T-helper 1 cell treated with Interleukin-12 subunit alpha and Interleukin-12 subunit beta and Interleukin-4 antibody, amounts not matched to agents 30 μg/mL and 1 μg/mL, for 36 hours (primary cell): ENCODE measurements around the gene LDLRAD4.
A peak's percentile ranks its signal among the peaks of the same experiment; 100 is the strongest.
"Not testable (repeated sequence)": the region's sequence is repeated elsewhere in the genome, so short reads cannot be mapped to it uniquely, and the experiment has no call there.

Experiments used
- H3K27ac Mint-ChIP-seq: one replicate; pipeline ENCODE4 v1.8.0; 2021; ENCODE audit warnings: mild to moderate bottlenecking, mixed read lengths
- H3K27me3 Mint-ChIP-seq: one replicate; pipeline ENCODE4 v1.8.0; 2021; ENCODE audit warnings: low read depth, mixed read lengths
- H3K36me3 Mint-ChIP-seq: one replicate; pipeline ENCODE4 v1.8.0; 2021; ENCODE audit warnings: low read depth, mixed read lengths
- H3K4me1 Mint-ChIP-seq: one replicate; pipeline ENCODE4 v1.8.0; 2021; ENCODE audit warnings: low read depth, mixed read lengths
- H3K4me3 Mint-ChIP-seq: one replicate; pipeline ENCODE4 v1.8.0; 2021; ENCODE audit warnings: mild to moderate bottlenecking, moderate library complexity, mixed read lengths
- H3K9me3 Mint-ChIP-seq: one replicate; pipeline ENCODE4 v1.8.0; 2021; ENCODE audit warnings: mixed read lengths

The LDLRAD4 gene

DNA sequence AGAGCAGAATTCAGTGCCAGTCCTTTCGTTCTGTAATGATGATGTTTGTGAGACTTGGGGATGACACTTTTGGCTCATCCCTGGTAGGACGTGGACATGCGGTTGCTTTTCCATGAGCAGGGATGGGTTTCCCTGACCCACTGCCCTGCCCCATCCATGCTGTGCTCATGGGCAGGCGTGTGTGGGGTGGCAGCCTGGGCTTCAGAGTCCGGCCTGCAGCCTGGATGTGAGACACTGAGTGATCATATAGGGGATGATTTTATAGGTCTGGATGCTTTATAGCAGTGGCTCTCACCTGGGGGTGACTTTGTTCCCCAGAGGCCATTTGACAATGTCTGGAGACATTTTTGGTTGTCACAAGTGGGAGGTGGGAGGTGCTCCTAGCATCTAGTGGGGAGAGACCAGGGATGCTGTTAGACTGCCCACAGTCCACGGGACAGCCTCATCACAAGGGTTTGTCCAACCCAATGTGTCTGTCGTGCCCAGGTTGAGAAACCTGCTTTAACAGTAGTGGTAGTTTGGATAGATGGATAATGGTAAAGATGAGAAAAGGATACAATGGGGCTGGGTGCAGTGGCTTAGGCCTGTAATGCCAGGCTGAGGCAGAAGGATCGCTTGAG, 38.9 kb downstream of the LDLRAD4 start:
- H3K27ac Mint-ChIP-seq: no peak overlapping the region
- peaks cover 8% of the 10 kb centered on the region for H3K27me3 Mint-ChIP-seq
- H3K4me3 Mint-ChIP-seq: no peak overlapping the region
- no peaks in the 10 kb centered on the region for H3K36me3 Mint-ChIP-seq
- peaks cover 14% of the 10 kb centered on the region for H3K4me1 Mint-ChIP-seq
- H3K9me3 Mint-ChIP-seq: no peaks in the 10 kb centered on the region

DNA sequence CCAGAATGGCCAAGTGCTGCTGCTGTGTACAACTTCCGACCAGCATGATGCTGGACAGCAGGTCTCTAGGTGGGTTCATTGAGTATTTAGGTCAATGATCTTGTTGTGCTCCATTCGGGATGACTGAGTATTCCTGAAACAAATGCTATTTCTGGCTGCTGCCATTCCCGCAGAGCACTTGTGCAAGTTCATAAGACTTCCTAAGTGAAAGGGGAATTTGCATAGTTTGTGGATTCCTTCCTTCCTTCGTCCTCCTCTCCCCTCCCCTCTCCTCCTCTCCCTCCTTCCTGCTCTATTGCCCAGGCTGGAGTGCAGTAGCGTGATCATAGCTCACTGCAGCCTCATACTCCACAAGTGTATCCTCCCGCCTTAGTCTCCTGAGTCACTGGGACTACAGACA, 40.4 kb downstream of the LDLRAD4 start:
- H3K4me1 Mint-ChIP-seq: peaks cover 14% of the 10 kb centered on the region
- no peak overlapping the region for H3K27ac Mint-ChIP-seq
- H3K27me3 Mint-ChIP-seq: peaks cover 8% of the 10 kb centered on the region

DNA sequence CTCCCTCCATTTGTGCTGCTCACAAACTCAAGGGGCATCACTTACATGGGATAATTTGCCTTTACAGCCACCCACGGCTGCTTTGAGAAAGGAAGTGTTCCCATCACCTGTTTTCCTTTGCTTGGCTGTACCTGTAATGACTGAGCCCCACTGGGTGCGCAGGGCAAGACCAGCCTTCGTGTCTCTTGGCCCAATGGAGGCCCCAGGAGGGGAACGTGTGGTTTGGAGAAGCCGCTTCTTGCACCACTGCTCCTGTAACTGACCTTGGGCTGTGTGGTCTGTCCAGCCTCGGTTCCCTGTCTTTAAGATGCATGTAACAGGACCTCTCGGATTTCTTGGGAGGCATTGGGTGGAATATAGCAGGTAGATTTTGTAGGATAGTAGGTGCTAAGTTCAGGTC, 41.1 kb downstream of the LDLRAD4 start:
- Mint-ChIP-seq H3K27ac (no peak overlapping the region), H3K27me3 (peaks cover 8% of the 10 kb centered on the region), H3K4me1 (peaks cover 14% of the 10 kb centered on the region), H3K4me3 (no peak overlapping the region), H3K36me3 (no peaks in the 10 kb centered on the region), H3K9me3 (no peaks in the 10 kb centered on the region)

More for the DNA sequence above, 40.4 kb downstream of the LDLRAD4 start:
- Mint-ChIP-seq H3K9me3 (no peaks in the 10 kb centered on the region), H3K36me3 (no peaks in the 10 kb centered on the region), H3K4me3 (no peak overlapping the region)

DNA sequence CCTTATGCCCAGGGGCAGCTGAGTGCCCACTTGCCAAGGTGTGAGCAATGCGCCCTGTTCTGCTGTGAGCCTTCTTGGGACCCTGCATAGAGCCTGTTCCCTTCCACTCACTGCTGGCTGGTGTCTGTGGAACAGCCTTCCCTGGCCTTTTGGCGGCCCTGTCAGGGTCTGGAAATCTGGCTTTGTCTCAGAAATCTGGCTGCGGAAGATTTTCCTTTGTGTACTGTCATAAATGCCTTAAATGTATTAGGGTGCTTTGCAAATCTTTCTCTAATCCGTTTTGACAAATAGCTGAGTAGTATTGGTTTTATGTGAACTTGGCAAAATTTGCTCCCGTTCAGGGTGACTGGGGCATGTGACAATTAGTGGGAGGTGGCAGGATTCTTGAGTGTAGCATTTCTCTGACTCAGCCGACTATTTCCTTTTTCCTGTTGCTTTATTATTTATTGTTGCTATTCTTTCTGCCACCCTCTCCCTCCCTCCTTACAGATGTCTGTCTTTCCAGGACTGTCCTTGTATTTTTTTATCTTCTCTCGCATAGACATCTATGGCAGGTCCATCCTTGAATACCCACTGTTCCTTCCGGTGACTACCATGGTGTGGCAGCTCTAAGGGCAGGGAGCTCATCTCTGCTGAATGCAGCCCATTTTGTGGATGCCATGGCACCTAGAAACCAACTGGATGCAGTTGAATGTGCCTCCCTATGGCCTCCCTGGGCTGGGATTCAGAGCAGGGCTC, 41.8 kb downstream of the LDLRAD4 start:
- H3K4me1 Mint-ChIP-seq: peaks cover 19% of the 10 kb centered on the region
- H3K4me3 Mint-ChIP-seq: no peak overlapping the region
- H3K27me3 Mint-ChIP-seq: peaks cover 13% of the 10 kb centered on the region
- H3K9me3 Mint-ChIP-seq: no peaks in the 10 kb centered on the region
- no peaks in the 10 kb centered on the region for H3K36me3 Mint-ChIP-seq
- no peak overlapping the region for H3K27ac Mint-ChIP-seq

DNA sequence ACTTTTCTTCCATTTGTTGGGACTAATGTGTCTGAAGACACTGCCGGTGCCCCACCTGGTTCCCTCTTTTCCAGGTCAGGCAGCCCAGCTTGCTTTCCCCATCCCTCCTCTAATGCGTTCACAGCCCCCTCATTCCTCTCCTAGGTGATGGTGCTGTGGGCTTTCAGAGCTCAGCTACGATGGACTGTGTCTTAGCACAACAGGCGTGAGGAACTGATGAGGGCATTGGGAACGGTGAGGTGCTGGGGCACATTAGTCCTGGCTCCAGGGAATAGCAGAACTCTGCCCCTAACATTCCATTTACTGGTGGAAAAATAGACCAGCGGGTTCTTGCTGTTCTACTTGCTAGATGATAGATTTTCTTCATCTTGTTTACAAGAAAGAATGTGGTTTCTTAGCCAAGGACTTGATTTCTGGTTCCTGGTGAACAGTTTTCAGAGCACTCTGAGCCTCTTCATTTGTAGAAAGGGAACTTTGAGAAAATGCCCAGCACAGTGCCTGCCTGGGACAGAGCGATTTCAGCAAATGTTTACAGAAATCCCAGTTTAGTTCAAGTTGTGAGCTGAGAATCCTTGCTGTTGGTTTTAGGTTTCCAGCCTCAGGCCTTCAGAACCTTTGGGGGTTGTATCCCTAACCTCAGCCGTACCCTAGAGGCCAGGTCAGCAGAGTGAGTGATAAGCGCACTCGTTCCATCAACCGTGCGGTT, 42.5 kb downstream of the LDLRAD4 start:
- no peaks in the 10 kb centered on the region for H3K9me3 Mint-ChIP-seq
- peaks cover 25% of the 10 kb centered on the region for H3K4me1 Mint-ChIP-seq
- H3K27ac Mint-ChIP-seq: no peak overlapping the region
- H3K36me3 Mint-ChIP-seq: no peaks in the 10 kb centered on the region
- H3K4me3 Mint-ChIP-seq: no peak overlapping the region
- H3K27me3 Mint-ChIP-seq: peaks cover 14% of the 10 kb centered on the region

DNA sequence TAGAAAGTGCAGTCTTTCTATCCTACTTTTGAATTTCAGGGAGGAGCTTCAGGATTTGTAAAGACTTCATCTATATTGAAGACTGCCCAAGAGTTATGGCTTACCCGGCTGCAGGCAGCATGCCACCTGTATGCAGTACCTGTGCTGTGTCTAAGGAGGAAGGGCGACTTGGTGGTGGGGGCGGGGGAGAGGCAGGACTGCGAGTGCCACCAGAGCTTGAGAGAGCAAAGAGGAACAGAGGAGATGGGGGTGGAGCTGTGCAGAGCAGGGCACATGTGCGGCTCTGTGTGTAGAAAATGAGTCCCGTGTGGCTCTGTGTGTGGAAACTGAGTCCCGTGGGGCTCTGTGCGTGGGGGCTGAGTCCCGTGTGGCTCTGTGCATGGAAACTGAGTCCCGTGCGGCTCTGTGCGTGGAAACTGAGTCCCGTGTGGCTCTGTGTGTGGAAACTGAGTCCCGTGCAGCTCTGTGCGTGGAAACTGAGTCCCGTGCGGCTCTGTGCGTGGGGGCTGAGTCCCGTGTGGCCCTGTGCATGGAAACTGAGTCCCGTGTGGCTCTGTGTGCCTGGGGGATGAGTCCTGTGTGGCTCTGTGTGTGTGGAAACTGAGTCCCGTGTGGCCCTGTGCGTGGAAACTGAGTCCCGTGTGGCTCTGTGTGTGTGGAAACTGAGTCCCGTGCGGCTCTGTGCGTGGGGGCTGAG, 43.2 kb downstream of the LDLRAD4 start:
- Mint-ChIP-seq H3K27me3 (peaks cover 14% of the 10 kb centered on the region), H3K27ac (no peak overlapping the region), H3K4me1 (peaks cover 31% of the 10 kb centered on the region), H3K9me3 (no peaks in the 10 kb centered on the region), H3K36me3 (no peaks in the 10 kb centered on the region), H3K4me3 (no peak overlapping the region)

DNA sequence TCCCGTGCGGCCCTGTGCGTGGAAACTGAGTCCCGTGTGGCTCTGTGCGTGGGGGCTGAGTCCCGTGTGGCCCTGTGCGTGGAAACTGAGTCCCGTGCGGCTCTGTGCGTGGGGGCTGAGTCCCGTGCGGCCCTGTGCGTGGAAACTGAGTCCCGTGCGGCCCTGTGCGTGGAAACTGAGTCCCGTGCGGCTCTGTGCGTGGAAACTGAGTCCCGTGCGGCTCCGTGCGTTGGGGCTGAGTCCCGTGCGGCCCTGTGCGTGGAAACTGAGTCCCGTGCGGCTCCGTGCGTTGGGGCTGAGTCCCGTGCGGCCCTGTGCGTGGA, 43.8 kb downstream of the LDLRAD4 start:
- H3K9me3 Mint-ChIP-seq, H3K4me3 Mint-ChIP-seq, H3K36me3 Mint-ChIP-seq, H3K27ac Mint-ChIP-seq: not testable (repeated sequence)
- Mint-ChIP-seq H3K27me3 (peaks cover 14% of the 10 kb centered on the region), H3K4me1 (peaks cover 36% of the 10 kb centered on the region)

DNA sequence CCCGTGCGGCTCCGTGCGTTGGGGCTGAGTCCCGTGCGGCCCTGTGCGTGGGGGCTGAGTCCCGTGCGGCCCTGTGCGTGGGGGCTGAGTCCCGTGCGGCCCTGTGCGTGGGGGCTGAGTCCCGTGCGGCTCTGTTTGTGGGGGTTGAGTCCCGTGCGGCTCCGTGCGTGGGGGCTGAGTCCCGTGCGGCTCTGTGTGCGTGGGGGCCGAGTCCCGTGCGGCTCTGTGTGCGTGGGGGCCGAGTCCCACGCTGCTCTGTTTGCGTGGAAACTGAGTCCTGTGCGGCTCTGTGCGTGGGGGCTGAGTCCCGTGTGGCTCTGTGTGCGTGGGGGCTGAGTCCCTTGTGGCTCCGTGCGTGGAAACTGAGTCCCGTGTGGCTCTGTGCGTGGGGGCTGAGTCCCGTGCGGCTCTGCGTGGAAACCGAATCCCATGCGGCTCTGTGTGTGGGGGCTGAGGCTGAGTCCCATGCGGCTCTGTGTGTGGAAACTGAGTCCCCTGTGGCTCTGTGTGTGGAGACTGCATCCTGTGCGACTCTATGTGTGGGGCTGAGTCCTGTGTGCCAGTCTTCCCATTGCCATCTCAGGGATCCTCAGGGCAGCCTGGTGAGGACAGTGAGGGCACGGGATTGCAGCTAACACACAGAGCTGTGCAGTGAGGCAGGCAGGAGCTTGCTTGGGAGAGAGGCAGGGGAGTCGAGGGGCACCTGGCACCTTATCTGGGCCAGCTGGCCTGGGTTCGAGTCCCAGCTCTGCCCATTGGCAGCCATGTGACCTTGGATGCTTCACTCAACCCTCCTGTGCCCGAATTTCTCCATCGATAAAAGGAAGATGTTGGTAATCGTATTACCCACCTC, 44.5 kb downstream of the LDLRAD4 start:
- Mint-ChIP-seq H3K4me3 (no peak overlapping the region), H3K27ac (no peak overlapping the region), H3K27me3 (peaks cover 14% of the 10 kb centered on the region), H3K9me3 (no peaks in the 10 kb centered on the region), H3K4me1 (peaks cover 44% of the 10 kb centered on the region), H3K36me3 (no peaks in the 10 kb centered on the region)

DNA sequence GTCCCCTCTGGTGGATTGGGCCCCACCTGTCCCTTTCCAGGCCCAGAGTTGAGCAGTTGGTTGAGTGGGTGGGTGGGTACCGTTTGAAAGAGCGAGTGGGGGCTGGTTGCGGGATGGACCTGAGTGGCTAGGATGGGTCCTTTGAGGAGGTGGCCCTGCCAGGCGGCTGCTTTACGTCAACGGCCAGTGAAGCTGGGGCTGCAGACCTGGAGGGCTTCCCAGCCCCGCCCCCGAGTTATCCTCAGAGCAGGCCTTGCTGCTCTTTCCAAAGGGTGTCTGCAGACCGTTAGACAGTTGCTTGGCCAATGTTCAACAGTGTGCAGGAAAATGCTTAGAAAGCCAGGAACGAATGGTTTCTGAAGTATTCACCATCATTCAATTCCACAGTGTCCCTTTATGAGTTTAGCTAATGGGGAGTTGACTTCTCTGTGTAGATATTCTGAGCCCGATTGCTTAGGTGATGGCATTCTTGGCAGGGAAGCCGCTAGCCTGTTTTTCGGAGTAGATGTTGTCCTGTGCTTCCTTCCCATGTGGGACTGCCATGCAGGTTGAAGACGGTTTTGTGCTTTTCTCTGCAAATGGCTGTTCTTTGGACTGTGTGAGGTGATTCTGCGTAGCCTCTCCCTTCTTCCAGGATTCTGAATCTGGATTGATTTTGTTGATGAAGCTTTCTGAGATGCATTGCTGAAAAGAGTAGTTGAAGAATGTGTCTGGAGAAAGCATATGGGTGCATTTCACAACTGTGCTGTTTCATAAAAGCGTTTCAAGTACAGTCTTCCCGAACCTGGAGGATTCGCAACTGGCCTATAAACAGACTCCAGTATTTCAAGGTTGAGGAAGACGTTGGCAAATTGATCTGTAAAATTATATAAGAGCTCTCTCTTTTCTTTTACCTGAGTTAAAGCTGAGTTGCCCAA, 45.8 kb downstream of the LDLRAD4 start:
- Mint-ChIP-seq H3K9me3 (no peaks in the 10 kb centered on the region), H3K27me3 (peaks cover 11% of the 10 kb centered on the region), H3K4me3 (no peak overlapping the region), H3K27ac (no peak overlapping the region), H3K36me3 (no peaks in the 10 kb centered on the region), H3K4me1 (peaks cover 48% of the 10 kb centered on the region)

DNA sequence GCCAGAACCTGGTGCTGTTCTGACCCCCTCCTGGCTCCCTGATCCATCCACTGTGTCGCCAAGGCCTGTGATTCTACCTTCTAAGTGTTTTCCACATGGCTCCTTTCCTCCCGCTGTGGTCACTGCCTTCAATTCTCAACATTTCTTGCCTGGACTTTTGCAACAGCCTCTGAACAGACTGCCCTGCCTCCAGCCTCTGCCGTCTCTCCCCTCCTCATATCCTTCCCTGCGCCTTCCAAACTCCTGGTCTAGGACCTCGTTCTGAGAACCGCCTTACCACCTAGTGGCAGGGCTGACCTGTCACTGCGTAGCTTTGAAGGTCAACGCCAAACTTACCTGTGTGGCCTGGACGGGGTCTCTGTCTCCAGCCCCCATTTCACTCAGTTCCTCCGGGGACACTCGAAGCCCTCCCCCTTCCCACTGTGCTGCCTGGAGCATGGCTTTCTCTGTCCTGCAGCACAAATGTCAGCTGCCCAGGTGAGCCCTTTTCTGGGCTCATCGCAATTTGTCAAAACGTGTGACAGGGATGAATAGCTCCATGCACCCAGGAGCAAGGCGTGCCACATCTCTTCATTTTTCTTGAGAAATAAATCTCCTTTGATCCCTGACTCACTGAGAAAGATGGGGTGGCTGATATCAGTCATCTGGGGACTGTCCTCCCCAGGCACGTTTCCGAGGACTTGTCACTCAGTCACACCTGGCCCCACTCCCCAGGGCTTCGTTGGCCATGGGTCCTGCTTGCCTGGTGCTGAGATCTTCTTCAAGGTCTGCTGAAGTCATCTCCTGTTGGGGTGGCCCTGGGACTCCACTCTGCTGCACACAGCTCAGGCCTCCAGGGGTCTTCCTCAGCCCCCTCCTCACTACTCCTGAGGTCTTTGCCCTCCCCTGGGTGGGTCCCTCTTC, 46.7 kb downstream of the LDLRAD4 start:
- peaks cover 52% of the 10 kb centered on the region for H3K4me1 Mint-ChIP-seq
- H3K36me3 Mint-ChIP-seq: no peaks in the 10 kb centered on the region
- no peak overlapping the region for H3K4me3 Mint-ChIP-seq
- peak overlapping the region; percentile 87 for H3K27ac Mint-ChIP-seq
- H3K9me3 Mint-ChIP-seq: no peaks in the 10 kb centered on the region
- peaks cover 11% of the 10 kb centered on the region for H3K27me3 Mint-ChIP-seq

DNA sequence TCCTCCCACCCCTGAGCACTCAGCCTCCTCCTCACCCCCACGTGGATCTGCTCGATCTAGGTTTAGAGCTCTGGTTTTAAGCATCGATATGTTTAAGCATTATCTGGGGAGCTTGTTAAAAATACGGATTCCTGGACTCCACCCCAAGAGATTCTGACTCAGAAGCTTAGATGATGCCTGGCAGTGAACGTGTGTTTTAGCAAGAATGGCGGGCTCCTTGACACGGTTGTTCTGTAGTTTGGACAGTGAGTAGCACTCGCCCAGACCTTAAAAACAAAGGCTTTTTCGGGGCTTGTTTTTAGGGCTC, 47.3 kb downstream of the LDLRAD4 start:
- Mint-ChIP-seq H3K27ac (peak overlapping the region; percentile 87), H3K4me3 (peak overlapping the region; percentile 53), H3K4me1 (peaks cover 46% of the 10 kb centered on the region), H3K9me3 (no peaks in the 10 kb centered on the region), H3K27me3 (peaks cover 11% of the 10 kb centered on the region), H3K36me3 (no peaks in the 10 kb centered on the region)

DNA sequence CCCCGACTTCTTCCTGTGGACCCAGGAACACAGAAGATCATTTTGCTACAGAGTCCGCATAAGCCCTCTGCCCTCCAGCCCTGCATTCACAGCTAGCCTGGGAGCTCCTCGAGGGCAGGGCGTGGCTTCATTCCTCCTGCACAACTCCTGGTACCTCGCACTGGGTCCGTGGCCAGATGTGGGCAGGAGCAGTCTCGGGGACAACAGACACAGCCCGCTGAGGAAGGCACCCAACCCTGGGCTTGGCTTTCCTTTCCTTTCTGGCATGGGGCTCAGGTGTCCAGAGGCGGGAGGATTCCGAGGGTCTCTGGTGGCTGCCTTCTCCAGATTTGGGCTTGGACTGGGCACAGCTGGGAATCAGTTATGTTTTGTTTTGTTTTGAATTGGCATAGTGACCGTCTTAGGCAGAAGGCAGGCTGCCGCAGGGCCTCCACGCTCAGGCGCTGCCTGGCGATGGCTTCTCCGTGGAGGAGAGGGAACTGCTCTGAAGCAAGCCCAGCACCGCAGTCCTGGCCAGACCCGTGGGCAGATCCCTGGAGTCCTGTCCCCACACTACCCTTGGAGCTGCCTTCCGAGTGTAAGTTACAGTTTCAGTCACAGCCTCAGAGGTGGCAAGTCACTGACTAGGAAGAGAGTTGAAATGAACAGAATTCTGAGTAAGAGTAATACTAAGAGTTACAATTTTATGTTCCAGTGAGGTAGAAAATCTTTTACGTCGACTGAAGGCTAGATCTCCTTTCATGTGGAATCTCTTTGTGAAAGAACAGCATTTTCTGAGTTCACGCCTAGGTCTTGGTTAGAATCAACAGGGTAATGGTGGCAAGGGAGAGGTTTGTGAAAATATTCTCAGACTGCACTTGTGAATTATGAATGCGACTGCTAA, 47.9 kb downstream of the LDLRAD4 start:
- no peaks in the 10 kb centered on the region for H3K9me3 Mint-ChIP-seq
- peak overlapping the region; percentile 87 for H3K27ac Mint-ChIP-seq
- peaks cover 9% of the 10 kb centered on the region for H3K27me3 Mint-ChIP-seq
- peaks cover 41% of the 10 kb centered on the region for H3K4me1 Mint-ChIP-seq
- H3K4me3 Mint-ChIP-seq: peak overlapping the region; percentile 53
- no peaks in the 10 kb centered on the region for H3K36me3 Mint-ChIP-seq
